Neural cell (in vitro differentiated cells): ENCODE results near the gene VPS26C. TPM values are rescaled to one million over a fixed set of nuclear protein-coding genes. Genes with fewer than 3 reads are reported as not detected.

ENCODE experiments used
- H2AFZ ChIP-seq: fragments of 200-600, 300-800 bp; sonication (generic), shearing (Covaris generic); 2 replicates; pipeline ENCODE4 v1.6.0; 2014; ENCODE audit warnings: low read depth, mild to moderate bottlenecking, antibody characterized with exemption, low read length, moderate library complexity
- H3F3A ChIP-seq: fragments of 200-600 bp; shearing (Covaris generic); 2 replicates; pipeline ENCODE4 v1.6.1; 2016; ENCODE audit warnings: mild to moderate bottlenecking, moderate library complexity, mixed read lengths, antibody characterized with exemption, low read length; ENCODE audit not compliant: insufficient read depth, poor library complexity, severe bottlenecking
- H3K27ac ChIP-seq: fragments of 200-600, 300-800 bp; sonication (generic), shearing (Covaris generic); 2 replicates; pipeline ENCODE4 v1.5.1; 2014; ENCODE audit warnings: mild to moderate bottlenecking, low read length, moderate library complexity
- H3K27me3 ChIP-seq: fragments of 300-800, 200-600 bp; sonication (generic), shearing (Covaris generic); 2 replicates; pipeline ENCODE4 v1.6.0; 2014; ENCODE audit warnings: mild to moderate bottlenecking, low read depth, low read length, moderate library complexity; ENCODE audit not compliant: insufficient read depth
- H3K36me3 ChIP-seq: fragments of 300-800, 200-600 bp; sonication (generic), shearing (Covaris generic); 2 replicates; pipeline ENCODE4 v1.5.1; 2014; ENCODE audit warnings: mild to moderate bottlenecking, antibody characterized with exemption, low read length, moderate library complexity; ENCODE audit not compliant: insufficient read depth
- H3K4me2 ChIP-seq: fragments of 300-800, 200-600 bp; sonication (generic), shearing (Covaris generic); 2 replicates; pipeline ENCODE4 v1.6.0; 2014; ENCODE audit warnings: mild to moderate bottlenecking, low read length
- H3K4me3 ChIP-seq: fragments of 300-800, 200-600 bp; sonication (generic), shearing (Covaris generic); 2 replicates; pipeline ENCODE4 v1.5.1; 2014; ENCODE audit warnings: mild to moderate bottlenecking, low read length, moderate library complexity
- H3K79me2 ChIP-seq: fragments of 200-600 bp; shearing (Covaris generic); replicated peaks from 2 replicates; pipeline ENCODE4 v1.6.0; 2014; ENCODE audit warnings: mild to moderate bottlenecking, low read length, moderate library complexity; ENCODE audit not compliant: insufficient read depth
- H3K9ac ChIP-seq: fragments of 300-800, 200-600 bp; sonication (generic), shearing (Covaris generic); 2 replicates; pipeline ENCODE4 v1.6.1; 2016; ENCODE audit warnings: mild to moderate bottlenecking, low read length, mixed read lengths
- H3K9me2 ChIP-seq: fragments of 200-600 bp; shearing (Covaris generic); 2 replicates; pipeline ENCODE4 v1.6.1; 2016; ENCODE audit warnings: mild to moderate bottlenecking, low read length, mixed read lengths; ENCODE audit not compliant: insufficient read depth
- H3K9me3 ChIP-seq: fragments of 200-600, 300-800 bp; sonication (generic), shearing (Covaris generic); 2 replicates; pipeline ENCODE4 v1.6.1; 2016; ENCODE audit warnings: mild to moderate bottlenecking, mixed run types, low read length, moderate library complexity, mixed read lengths
- H4K20me1 ChIP-seq: fragments of 200-600 bp; shearing (Covaris generic); 2 replicates; pipeline ENCODE4 v1.6.1; 2016; ENCODE audit warnings: mild to moderate bottlenecking, mixed run types; ENCODE audit not compliant: insufficient read depth
- CTCF ChIP-seq: fragments of 450-650 bp; IDR thresholded peaks from 2 replicates; pipeline ENCODE4 v1.5.1; 2014; ENCODE audit warnings: antibody characterized with exemption, mild to moderate bottlenecking, moderate library complexity; ENCODE audit not compliant: poor library complexity, severe bottlenecking
- EP300 ChIP-seq: fragments of 450-650 bp; conservative IDR thresholded peaks from 2 replicates; pipeline ENCODE4 v1.6.1; 2014; ENCODE audit warnings: antibody characterized with exemption, mild to moderate bottlenecking, moderate library complexity; ENCODE audit not compliant: poor library complexity, severe bottlenecking
- EZH2 ChIP-seq: fragments of 200-600, 300-800 bp; shearing (Covaris generic), sonication (generic); IDR thresholded peaks from 2 replicates; pipeline ENCODE4 v1.6.1; 2014; ENCODE audit warnings: antibody characterized with exemption, low read length, borderline replicate concordance, mild to moderate bottlenecking; ENCODE audit not compliant: insufficient read depth, poor library complexity, severe bottlenecking
- MXI1 ChIP-seq: fragments of 450-650 bp; conservative IDR thresholded peaks from 2 replicates; pipeline ENCODE4 v1.6.1; 2014; ENCODE audit warnings: antibody characterized with exemption, mild to moderate bottlenecking; ENCODE audit not compliant: poor library complexity, severe bottlenecking
- POLR2AphosphoS5 ChIP-seq: IDR thresholded peaks from 2 replicates; pipeline ENCODE4 v1.6.1; 2012
- RAD21 ChIP-seq: fragments of 450-650 bp; conservative IDR thresholded peaks from 2 replicates; pipeline ENCODE4 v1.6.1; 2014; ENCODE audit warnings: antibody characterized with exemption, mild to moderate bottlenecking, moderate library complexity
- REST ChIP-seq: IDR thresholded peaks from 2 replicates; pipeline ENCODE4 v1.6.1; 2012; ENCODE audit warnings: borderline replicate concordance
- SMC3 ChIP-seq: fragments of 450-650 bp; conservative IDR thresholded peaks from 2 replicates; pipeline ENCODE4 v1.6.1; 2014; ENCODE audit warnings: antibody characterized with exemption, mild to moderate bottlenecking, moderate library complexity; ENCODE audit not compliant: poor library complexity
- TAF1 ChIP-seq: IDR thresholded peaks from 2 replicates; pipeline ENCODE4 v1.6.1; 2012; ENCODE audit warnings: low read depth
- polyA plus RNA-seq: library from polyadenylated mRNA; depleted of rRNA; stranded (reverse); fragments of >200 nt; gene quantifications from 2 replicates; pipeline ENCODE4 v1.2.3, GENCODE V29; 2014

Gene VPS26C
- polyA plus RNA-seq, 1 donor from 2014 or later = 55.5 TPM

GRCh38 chr21:37188825-37189224 lies 78.3 kb downstream of the VPS26C start:
- no peak for TF ChIP-seq POLR2AphosphoS5
- TF ChIP-seq RAD21 = no peak
- TF ChIP-seq REST = no peak
- TF ChIP-seq CTCF = no peak
- no peak for TF ChIP-seq SMC3
- TF ChIP-seq MXI1 = no peak
- no peak for TF ChIP-seq EZH2
- no peak for TF ChIP-seq TAF1
- TF ChIP-seq EP300 = no peak
- Histone ChIP-seq H3K9ac (no peak overlapping the region), H3K27me3 (no peaks in the 10 kb centered on the region), H3K27ac (no peak overlapping the region), H3K9me2 (no peaks in the 10 kb centered on the region), H2AFZ (no peak overlapping the region), H3K36me3 (peaks cover 15% of the 10 kb centered on the region), H3K9me3 (no peaks in the 10 kb centered on the region), H3K4me2 (no peak overlapping the region), H3K79me2 (no peaks in the 10 kb centered on the region), H3K4me3 (no peak overlapping the region), H4K20me1 (no peaks in the 10 kb centered on the region), H3F3A (no peaks in the 10 kb centered on the region)

DNA sequence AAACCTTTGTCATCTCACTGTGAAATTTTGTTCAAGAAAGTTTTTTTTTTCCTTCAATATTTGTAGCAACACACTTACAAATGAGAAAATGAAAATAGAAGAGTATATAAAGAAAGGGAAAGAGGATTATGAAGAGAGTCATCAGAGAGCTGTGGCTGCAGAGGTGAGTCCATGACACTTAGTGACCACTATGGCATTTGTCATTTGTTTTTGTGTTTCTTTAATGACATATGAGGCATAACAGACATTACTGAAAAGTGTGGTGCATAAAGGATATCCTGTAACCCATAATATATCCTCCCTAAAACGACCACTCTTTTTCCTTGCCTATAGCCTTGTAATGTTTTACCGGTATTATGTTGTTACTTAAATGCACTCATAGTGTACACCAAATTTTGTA lies 80.2 kb downstream of the VPS26C start:
- no peaks in the 10 kb centered on the region for H3K9me3 ChIP-seq
- H4K20me1 ChIP-seq = no peaks in the 10 kb centered on the region
- H2AFZ ChIP-seq = no peak overlapping the region
- H3F3A ChIP-seq = no peaks in the 10 kb centered on the region
- no peak overlapping the region for H3K4me3 ChIP-seq
- no peak overlapping the region for H3K27ac ChIP-seq
- no peaks in the 10 kb centered on the region for H3K27me3 ChIP-seq
- no peak overlapping the region for H3K4me2 ChIP-seq
- H3K79me2 ChIP-seq = no peaks in the 10 kb centered on the region
- no peak overlapping the region for H3K9ac ChIP-seq
- no peaks in the 10 kb centered on the region for H3K9me2 ChIP-seq
- TF ChIP-seq RAD21 = no peak
- no peak for TF ChIP-seq MXI1
- no peak for TF ChIP-seq TAF1
- no peak for TF ChIP-seq EZH2
- TF ChIP-seq REST = no peak
- no peak for TF ChIP-seq POLR2AphosphoS5
- TF ChIP-seq EP300 = no peak
- TF ChIP-seq CTCF = no peak
- no peak for TF ChIP-seq SMC3
- H3K36me3 ChIP-seq = peaks cover 20% of the 10 kb centered on the region
